GM19438 (cell line): ENCODE measurements around the gene RAD51B.
"Not testable (repeated sequence)": the region's sequence is repeated elsewhere in the genome, so short reads cannot be mapped to it uniquely, and the experiment has no call there.

Experiments used
- ATAC-seq: cut with Tn5 transposase; IDR thresholded peaks from one replicate; pipeline ENCODE4 v1.9.1; 2021; ENCODE audit warnings: low read depth; ENCODE audit not compliant: unreplicated experiment

The RAD51B gene

GRCh38 chr14:67941456-67942018 lies 122.0 kb downstream of the RAD51B start:
- no peak for ATAC-seq

- no peak for ATAC-seq
Measured at GRCh38 chr14:67942080-67942710, 122.6 kb downstream of the RAD51B start.

- ATAC-seq, result no peak
Measured at GRCh38 chr14:67943947-67944346, 124.4 kb downstream of the RAD51B start.

- no peak for ATAC-seq
Measured at GRCh38 chr14:67944605-67945004, 125.0 kb downstream of the RAD51B start.

GRCh38 chr14:67949771-67950170 lies 130.2 kb downstream of the RAD51B start:
- ATAC-seq, result no peak

GRCh38 chr14:67950386-67950785 lies 130.8 kb downstream of the RAD51B start:
- no peak for ATAC-seq

GRCh38 chr14:67951529-67952135 lies 132.1 kb downstream of the RAD51B start:
- ATAC-seq, result no peak

- ATAC-seq, result no peak
Measured at GRCh38 chr14:67952381-67952780, 132.8 kb downstream of the RAD51B start.

GRCh38 chr14:67952786-67953185 lies 133.2 kb downstream of the RAD51B start:
- ATAC-seq, result no peak

GRCh38 chr14:67955261-67955660 lies 135.7 kb downstream of the RAD51B start:
- no peak for ATAC-seq

- ATAC-seq, result no peak
Measured at GRCh38 chr14:67957946-67958345, 138.4 kb downstream of the RAD51B start.

- ATAC-seq, result no peak
Measured at GRCh38 chr14:67961676-67962075, 142.1 kb downstream of the RAD51B start.

- ATAC-seq, result no peak
Measured at GRCh38 chr14:67962215-67962644, 142.7 kb downstream of the RAD51B start.

GRCh38 chr14:67963545-67963944 lies 144.0 kb downstream of the RAD51B start:
- no peak for ATAC-seq

GRCh38 chr14:67963960-67964812 lies 144.6 kb downstream of the RAD51B start:
- ATAC-seq, result no peak

GRCh38 chr14:67965696-67966095 lies 146.1 kb downstream of the RAD51B start:
- ATAC-seq, result no peak

- no peak for ATAC-seq
Measured at GRCh38 chr14:67967206-67967605, 147.6 kb downstream of the RAD51B start.

GRCh38 chr14:67967970-67968369 lies 148.4 kb downstream of the RAD51B start:
- not testable (repeated sequence) for ATAC-seq

- no peak for ATAC-seq
Measured at GRCh38 chr14:67970923-67971322, 151.3 kb downstream of the RAD51B start.

GRCh38 chr14:67971627-67972625 lies 152.3 kb downstream of the RAD51B start:
- ATAC-seq, result no peak
